Liver (tissue), 9 donors: ENCODE measurements around the gene ALG6. TPM values are rescaled to one million over a fixed set of nuclear protein-coding genes. Genes with fewer than 3 reads are reported as not detected.

Source experiments
- DNase-seq: peaks from one replicate; pipeline ENCODE4 v3.0.0-alpha.2; 2017; ENCODE audit warnings: low spot score
- H3K27ac ChIP-seq, 2 donors: one replicate each; pipeline ENCODE4 v1.7.0; 2013; ENCODE audit warnings: inconsistent platforms in 2 of 2, low read length in 2 of 2, control low read depth in 1 of 2, low read depth in 1 of 2, mild to moderate bottlenecking in 1 of 2
- H3K27me3 ChIP-seq, 4 donors: one replicate each; pipeline versions ENCODE4 v1.6.1 to v1.7.0; 2013; ENCODE audit warnings: low read length in 3 of 4, inconsistent platforms in 1 of 4, mild to moderate bottlenecking in 1 of 4, moderate library complexity in 1 of 4; ENCODE audit not compliant: control insufficient read depth in 4 of 4, insufficient read depth in 4 of 4
- H3K36me3 ChIP-seq, 4 donors: one replicate each; pipeline versions ENCODE4 v1.6.1 to v1.7.0; 2013; ENCODE audit warnings: low read length in 3 of 4, mild to moderate bottlenecking in 3 of 4, low read depth in 1 of 4, moderate library complexity in 1 of 4; ENCODE audit not compliant: control insufficient read depth in 4 of 4, insufficient read depth in 3 of 4
- H3K4me1 ChIP-seq, 4 donors: one replicate each; pipeline versions ENCODE4 v1.6.1 to v1.7.0; 2013; ENCODE audit warnings: low read length in 3 of 4, mild to moderate bottlenecking in 3 of 4, moderate library complexity in 1 of 4; ENCODE audit not compliant: control insufficient read depth in 4 of 4, insufficient read depth in 4 of 4
- H3K4me3 ChIP-seq, 3 donors: one replicate each; pipeline versions ENCODE4 v1.6.1 to v1.7.0; 2013; ENCODE audit warnings: low read length in 3 of 3, control low read depth in 1 of 3, low read depth in 1 of 3, mild to moderate bottlenecking in 1 of 3
- H3K9ac ChIP-seq, 2 donors: one replicate each; pipeline ENCODE4 v1.7.0; 2013; ENCODE audit warnings: low read length in 2 of 2, mild to moderate bottlenecking in 2 of 2, moderate library complexity in 2 of 2, control low read depth in 1 of 2, low read depth in 1 of 2
- H3K9me3 ChIP-seq, 4 donors: one replicate each; pipeline versions ENCODE4 v1.6.1 to v1.7.0; 2013; ENCODE audit warnings: low read length in 3 of 4; ENCODE audit not compliant: control insufficient read depth in 4 of 4
- FOXA1 ChIP-seq: IDR thresholded peaks from 2 replicates; pipeline ENCODE4 v1.6.1; 2016; ENCODE audit warnings: antibody characterized with exemption
- FOXA2 ChIP-seq: IDR thresholded peaks from 2 replicates; pipeline ENCODE4 v1.6.1; 2016; ENCODE audit warnings: antibody characterized with exemption
- GABPA ChIP-seq, 2 donors: IDR thresholded peaks in 1 of 2; conservative IDR thresholded peaks in 1 of 2; 2 replicates each; pipeline ENCODE4 v1.6.1; 2016; ENCODE audit warnings: antibody characterized with exemption in 2 of 2, mild to moderate bottlenecking in 1 of 2, moderate library complexity in 1 of 2
- HNF4A ChIP-seq, 2 donors: conservative IDR thresholded peaks; 2 replicates each; pipeline ENCODE4 v1.6.1; 2016; ENCODE audit warnings: antibody characterized with exemption in 2 of 2, mild to moderate bottlenecking in 2 of 2
- HNF4G ChIP-seq: IDR thresholded peaks from 2 replicates; pipeline ENCODE4 v1.6.1; 2016; ENCODE audit warnings: antibody characterized with exemption
- JUND ChIP-seq, 2 donors: IDR thresholded peaks; 2 replicates each; pipeline ENCODE4 v1.6.1; 2016; ENCODE audit warnings: antibody characterized with exemption in 2 of 2
- NR2F2 ChIP-seq: IDR thresholded peaks from 2 replicates; pipeline ENCODE4 v1.6.1; 2016; ENCODE audit warnings: antibody characterized with exemption
- RAD21 ChIP-seq, 2 donors: IDR thresholded peaks; 2 replicates each; pipeline ENCODE4 v1.6.1; 2016; ENCODE audit warnings: antibody characterized with exemption in 2 of 2, mild to moderate bottlenecking in 2 of 2
- RXRA ChIP-seq, 2 donors: IDR thresholded peaks; 2 replicates each; pipeline ENCODE4 v1.6.1; 2017 to 2018; ENCODE audit warnings: antibody characterized with exemption in 2 of 2, mild to moderate bottlenecking in 1 of 2
- SP1 ChIP-seq: IDR thresholded peaks from 2 replicates; pipeline ENCODE4 v1.6.1; 2018; ENCODE audit warnings: antibody characterized with exemption, mild to moderate bottlenecking
- TAF1 ChIP-seq: conservative IDR thresholded peaks from 2 replicates; pipeline ENCODE4 v1.6.1; 2016; ENCODE audit warnings: antibody characterized with exemption, mild to moderate bottlenecking
- YY1 ChIP-seq: IDR thresholded peaks from 2 replicates; pipeline ENCODE4 v1.6.1; 2016; ENCODE audit warnings: antibody characterized with exemption, mild to moderate bottlenecking
- WGBS: extraction: QIAGEN DNeasy Blood & Tissue Kit; methylation state at CpG from one replicate; pipeline ENCODE4 v1.1.7; 2013; 5-methylcytosine and 5-hydroxymethylcytosine counted together
- polyA plus RNA-seq, 2 donors: library from polyadenylated mRNA; stranded (reverse) in 1 of 2; unstranded in 1 of 2; fragments of 200-250 nt in 1 of 2; fragments of >200 nt in 1 of 2; fragmentation: Nextera tagmentation in 1 of 2; extraction: Ambion mirVana in 1 of 2; gene quantifications; one replicate each; pipeline versions ENCODE4 v1.2.1 to v1.2.3, GENCODE V29; 2013 to 2015
- total RNA-seq, 2 donors: library from RNA; depleted of rRNA; stranded (reverse); fragments of >200 nt; gene quantifications; one replicate each; pipeline ENCODE4 v1.2.3, GENCODE V29; 2014
- TF ChIP-seq, protein P1 (sequence below): fragments of 150-350 bp; IDR thresholded peaks from 2 replicates; pipeline ENCODE4 v1.5.1; 2017; ENCODE audit warnings: improper control_type of control experiment, low read depth, low read length; ENCODE audit not compliant: missing input control
- TF ChIP-seq, protein P2 (sequence below): IDR thresholded peaks from 2 replicates; pipeline ENCODE4 v1.6.1; 2016; ENCODE audit warnings: antibody characterized with exemption
- TF ChIP-seq, protein P3 (sequence below): IDR thresholded peaks from 2 replicates; pipeline ENCODE4 v1.6.1; 2016; ENCODE audit warnings: antibody characterized with exemption
- TF ChIP-seq, protein P4 (sequence below): IDR thresholded peaks from 2 replicates; pipeline ENCODE4 v1.6.1; 2016; ENCODE audit warnings: antibody characterized with exemption, mild to moderate bottlenecking
- donor health status: healthy.
- donor health status: healthy.
- donor health status: healthy.
- donor health status: healthy.
- donor health status: healthy.

Gene ALG6
- total and polyA plus RNA-seq, 4 donors = 4.6 to 13.2 (median 6.6) TPM

DNA sequence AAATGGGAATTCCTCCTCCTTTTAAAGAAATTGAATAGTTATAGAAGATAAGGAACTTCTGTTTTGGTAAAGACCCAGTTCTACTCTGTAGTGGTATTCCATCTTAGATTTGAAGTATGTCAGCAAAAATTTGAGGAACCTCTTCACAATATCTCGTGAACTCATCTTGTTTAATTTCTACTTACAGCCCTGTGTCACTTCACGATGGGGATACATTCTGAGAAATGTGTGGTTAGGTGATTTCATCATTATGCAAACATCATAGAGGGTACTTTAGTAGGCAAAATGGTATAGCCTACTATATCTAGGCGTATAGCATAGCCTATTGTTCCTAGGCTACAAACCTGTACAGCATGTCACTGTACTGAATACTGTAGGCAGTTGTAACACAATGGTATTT lies 36.0 kb downstream of the ALG6 start:
- Histone ChIP-seq H3K4me1 (peaks cover 0 to 5% (median 1%) of the 10 kb centered on the region in 4 donors), H3K36me3 (peaks cover 0 to 5% (median 0%) of the 10 kb centered on the region in 4 donors), H3K4me3 (no peak overlapping the region), H3K27me3 (no peaks in the 10 kb centered on the region), H3K9me3 (no peaks in the 10 kb centered on the region), H3K9ac (no peak overlapping the region), H3K27ac (no peak overlapping the region)
- TF ChIP-seq, protein P1, sequence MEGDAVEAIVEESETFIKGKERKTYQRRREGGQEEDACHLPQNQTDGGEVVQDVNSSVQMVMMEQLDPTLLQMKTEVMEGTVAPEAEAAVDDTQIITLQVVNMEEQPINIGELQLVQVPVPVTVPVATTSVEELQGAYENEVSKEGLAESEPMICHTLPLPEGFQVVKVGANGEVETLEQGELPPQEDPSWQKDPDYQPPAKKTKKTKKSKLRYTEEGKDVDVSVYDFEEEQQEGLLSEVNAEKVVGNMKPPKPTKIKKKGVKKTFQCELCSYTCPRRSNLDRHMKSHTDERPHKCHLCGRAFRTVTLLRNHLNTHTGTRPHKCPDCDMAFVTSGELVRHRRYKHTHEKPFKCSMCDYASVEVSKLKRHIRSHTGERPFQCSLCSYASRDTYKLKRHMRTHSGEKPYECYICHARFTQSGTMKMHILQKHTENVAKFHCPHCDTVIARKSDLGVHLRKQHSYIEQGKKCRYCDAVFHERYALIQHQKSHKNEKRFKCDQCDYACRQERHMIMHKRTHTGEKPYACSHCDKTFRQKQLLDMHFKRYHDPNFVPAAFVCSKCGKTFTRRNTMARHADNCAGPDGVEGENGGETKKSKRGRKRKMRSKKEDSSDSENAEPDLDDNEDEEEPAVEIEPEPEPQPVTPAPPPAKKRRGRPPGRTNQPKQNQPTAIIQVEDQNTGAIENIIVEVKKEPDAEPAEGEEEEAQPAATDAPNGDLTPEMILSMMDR = no peak
- TF ChIP-seq FOXA1 (no peak), RXRA (IDR thresholded peaks at IDR 0.05) (no peak), SP1 (no peak)
- TF ChIP-seq, protein P2, sequence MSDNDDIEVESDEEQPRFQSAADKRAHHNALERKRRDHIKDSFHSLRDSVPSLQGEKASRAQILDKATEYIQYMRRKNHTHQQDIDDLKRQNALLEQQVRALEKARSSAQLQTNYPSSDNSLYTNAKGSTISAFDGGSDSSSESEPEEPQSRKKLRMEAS = no peak
- DNase-seq = no peak
- WGBS = 75% methylated on average over 3 of the region's 3 CpGs

DNA sequence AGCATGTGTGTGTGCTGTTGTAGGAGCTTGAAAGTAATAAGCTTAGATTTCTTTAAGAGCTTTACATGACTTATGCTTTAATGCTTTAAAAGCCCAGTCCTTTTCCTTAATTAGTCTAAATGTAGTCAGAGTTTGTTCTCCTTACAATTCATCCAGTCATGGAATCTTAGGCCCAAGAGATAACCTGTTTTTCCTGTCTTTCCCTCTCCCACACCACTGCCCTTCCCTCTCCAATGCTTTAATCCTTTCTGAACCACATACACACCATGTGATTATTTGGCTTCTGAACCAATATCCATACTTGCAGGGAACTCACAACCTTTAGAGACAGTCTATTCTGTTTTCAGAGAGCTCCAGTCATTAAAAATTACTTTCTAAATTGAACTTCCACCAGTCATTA lies 37.6 kb downstream of the ALG6 start:
- no peak overlapping the region for H3K27ac ChIP-seq
- no peak for DNase-seq
- no peaks in the 10 kb centered on the region for H3K27me3 ChIP-seq
- peaks cover 0 to 5% (median 0%) of the 10 kb centered on the region in 4 donors for H3K36me3 ChIP-seq
- TF ChIP-seq GABPA (IDR thresholded peaks at IDR 0.05 in 1 of 2, conservative IDR thresholded peaks at IDR 0.05 in 1 of 2) = no peak
- TF ChIP-seq, protein P3, sequence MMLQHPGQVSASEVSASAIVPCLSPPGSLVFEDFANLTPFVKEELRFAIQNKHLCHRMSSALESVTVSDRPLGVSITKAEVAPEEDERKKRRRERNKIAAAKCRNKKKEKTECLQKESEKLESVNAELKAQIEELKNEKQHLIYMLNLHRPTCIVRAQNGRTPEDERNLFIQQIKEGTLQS = no peak
- no peak for TF ChIP-seq FOXA1
- no peak overlapping the region for H3K9ac ChIP-seq
- no peaks in the 10 kb centered on the region for H3K9me3 ChIP-seq
- no peak overlapping the region for H3K4me3 ChIP-seq
- peaks cover 0 to 5% (median 1%) of the 10 kb centered on the region in 4 donors for H3K4me1 ChIP-seq

DNA sequence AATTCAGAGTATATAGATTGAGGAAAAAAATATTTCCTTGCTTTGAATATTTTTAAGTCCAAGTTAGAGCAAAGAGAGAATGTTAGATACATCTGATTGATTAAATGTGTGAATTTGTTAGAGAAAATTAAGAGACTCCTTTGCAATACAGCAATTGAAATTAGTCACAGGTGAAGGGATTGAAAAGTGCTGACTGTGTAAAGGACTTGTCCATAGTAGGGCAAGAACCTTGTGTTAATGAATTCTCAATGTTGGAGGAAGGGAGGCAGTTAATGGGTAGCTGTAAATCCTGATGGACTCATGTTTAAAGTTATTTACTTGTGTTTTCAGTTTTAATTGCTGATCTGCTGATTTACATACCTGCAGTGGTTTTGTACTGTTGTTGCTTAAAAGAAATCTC lies 38.6 kb downstream of the ALG6 start:
- Histone ChIP-seq H3K27me3 (no peaks in the 10 kb centered on the region), H3K9ac (no peak overlapping the region), H3K36me3 (peaks cover 0 to 5% (median 0%) of the 10 kb centered on the region in 4 donors), H3K27ac (no peak overlapping the region), H3K4me1 (peaks cover 0 to 5% (median 1%) of the 10 kb centered on the region in 4 donors), H3K9me3 (no peaks in the 10 kb centered on the region), H3K4me3 (no peak overlapping the region)
- TF ChIP-seq FOXA2 (no peak), RAD21 (IDR thresholded peaks at IDR 0.05) (no peak), YY1 (no peak), GABPA (IDR thresholded peaks at IDR 0.05 in 1 of 2, conservative IDR thresholded peaks at IDR 0.05 in 1 of 2) (no peak), NR2F2 (no peak), SP1 (no peak), FOXA1 (no peak), RXRA (IDR thresholded peaks at IDR 0.05) (no peak), JUND (IDR thresholded peaks at IDR 0.05) (no peak), TAF1 (no peak), HNF4G (no peak), HNF4A (conservative IDR thresholded peaks at IDR 0.05) (no peak)
- TF ChIP-seq, protein P3 = no peak
- TF ChIP-seq, protein P2 = no peak
- TF ChIP-seq, protein P4, sequence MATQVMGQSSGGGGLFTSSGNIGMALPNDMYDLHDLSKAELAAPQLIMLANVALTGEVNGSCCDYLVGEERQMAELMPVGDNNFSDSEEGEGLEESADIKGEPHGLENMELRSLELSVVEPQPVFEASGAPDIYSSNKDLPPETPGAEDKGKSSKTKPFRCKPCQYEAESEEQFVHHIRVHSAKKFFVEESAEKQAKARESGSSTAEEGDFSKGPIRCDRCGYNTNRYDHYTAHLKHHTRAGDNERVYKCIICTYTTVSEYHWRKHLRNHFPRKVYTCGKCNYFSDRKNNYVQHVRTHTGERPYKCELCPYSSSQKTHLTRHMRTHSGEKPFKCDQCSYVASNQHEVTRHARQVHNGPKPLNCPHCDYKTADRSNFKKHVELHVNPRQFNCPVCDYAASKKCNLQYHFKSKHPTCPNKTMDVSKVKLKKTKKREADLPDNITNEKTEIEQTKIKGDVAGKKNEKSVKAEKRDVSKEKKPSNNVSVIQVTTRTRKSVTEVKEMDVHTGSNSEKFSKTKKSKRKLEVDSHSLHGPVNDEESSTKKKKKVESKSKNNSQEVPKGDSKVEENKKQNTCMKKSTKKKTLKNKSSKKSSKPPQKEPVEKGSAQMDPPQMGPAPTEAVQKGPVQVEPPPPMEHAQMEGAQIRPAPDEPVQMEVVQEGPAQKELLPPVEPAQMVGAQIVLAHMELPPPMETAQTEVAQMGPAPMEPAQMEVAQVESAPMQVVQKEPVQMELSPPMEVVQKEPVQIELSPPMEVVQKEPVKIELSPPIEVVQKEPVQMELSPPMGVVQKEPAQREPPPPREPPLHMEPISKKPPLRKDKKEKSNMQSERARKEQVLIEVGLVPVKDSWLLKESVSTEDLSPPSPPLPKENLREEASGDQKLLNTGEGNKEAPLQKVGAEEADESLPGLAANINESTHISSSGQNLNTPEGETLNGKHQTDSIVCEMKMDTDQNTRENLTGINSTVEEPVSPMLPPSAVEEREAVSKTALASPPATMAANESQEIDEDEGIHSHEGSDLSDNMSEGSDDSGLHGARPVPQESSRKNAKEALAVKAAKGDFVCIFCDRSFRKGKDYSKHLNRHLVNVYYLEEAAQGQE = no peak
- TF ChIP-seq, protein P1 = no peak
- DNase-seq = no peak
